ENCODE data around the gene H3-3A. TPM values are rescaled to one million over a fixed set of nuclear protein-coding genes. Genes with fewer than 3 reads are reported as not detected.

H3-3A gene
- total and polyA plus RNA-seq, 2 experiments from 2014 or later = 528 to 617 TPM

DNA sequence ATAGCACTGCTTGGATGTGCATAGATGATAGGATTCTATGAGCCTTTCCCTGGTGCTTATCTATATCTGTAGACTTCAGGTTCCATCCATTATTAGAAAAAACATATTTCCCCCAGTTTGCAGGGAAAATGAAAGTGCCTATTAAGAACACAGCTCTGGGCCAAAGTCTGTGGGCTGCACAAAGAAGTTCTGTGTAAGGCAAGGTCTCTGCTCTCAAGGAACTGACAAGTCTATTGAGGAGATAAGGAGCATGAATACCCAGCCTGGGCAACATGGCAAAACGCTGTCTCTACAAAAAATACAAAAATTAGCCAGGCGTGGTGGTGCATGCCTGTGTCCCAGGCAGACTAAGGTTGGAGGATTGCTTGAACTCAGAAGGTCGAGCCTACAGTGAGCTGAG is 41.1 kb upstream of the H3-3A start:
- H3K4me2 ChIP-seq = no peak overlapping the region
- H3K9me2 ChIP-seq (replicated peaks; ENCODE audit: insufficient read depth) = no peaks in the 10 kb centered on the region
- no peaks in the 10 kb centered on the region for H3K27me3 ChIP-seq
- no peaks in the 10 kb centered on the region for H3K79me2 ChIP-seq
- H3K4me3 ChIP-seq = no peak overlapping the region
- no peaks in the 10 kb centered on the region for H3K9me3 ChIP-seq (ENCODE audit: low read depth)
- H3K4me1 ChIP-seq (ENCODE audit: insufficient read depth) = no peaks in the 10 kb centered on the region
- no peak for DNase-seq (ENCODE audit: low spot score)
- no peaks in the 10 kb centered on the region for H4K20me1 ChIP-seq (ENCODE audit: insufficient read depth, poor library complexity, severe bottlenecking)
- H2AFZ ChIP-seq = no peak overlapping the region
- TF ChIP-seq EZH2 (IDR thresholded peaks at IDR 0.05; ENCODE audit: borderline replicate concordance) = no peak
- TF ChIP-seq, protein P1, sequence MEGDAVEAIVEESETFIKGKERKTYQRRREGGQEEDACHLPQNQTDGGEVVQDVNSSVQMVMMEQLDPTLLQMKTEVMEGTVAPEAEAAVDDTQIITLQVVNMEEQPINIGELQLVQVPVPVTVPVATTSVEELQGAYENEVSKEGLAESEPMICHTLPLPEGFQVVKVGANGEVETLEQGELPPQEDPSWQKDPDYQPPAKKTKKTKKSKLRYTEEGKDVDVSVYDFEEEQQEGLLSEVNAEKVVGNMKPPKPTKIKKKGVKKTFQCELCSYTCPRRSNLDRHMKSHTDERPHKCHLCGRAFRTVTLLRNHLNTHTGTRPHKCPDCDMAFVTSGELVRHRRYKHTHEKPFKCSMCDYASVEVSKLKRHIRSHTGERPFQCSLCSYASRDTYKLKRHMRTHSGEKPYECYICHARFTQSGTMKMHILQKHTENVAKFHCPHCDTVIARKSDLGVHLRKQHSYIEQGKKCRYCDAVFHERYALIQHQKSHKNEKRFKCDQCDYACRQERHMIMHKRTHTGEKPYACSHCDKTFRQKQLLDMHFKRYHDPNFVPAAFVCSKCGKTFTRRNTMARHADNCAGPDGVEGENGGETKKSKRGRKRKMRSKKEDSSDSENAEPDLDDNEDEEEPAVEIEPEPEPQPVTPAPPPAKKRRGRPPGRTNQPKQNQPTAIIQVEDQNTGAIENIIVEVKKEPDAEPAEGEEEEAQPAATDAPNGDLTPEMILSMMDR (IDR thresholded peaks at IDR 0.05; ENCODE audit: poor library complexity) = no peak
- TF ChIP-seq EZH2phosphoT487 (IDR thresholded peaks at IDR 0.05; ENCODE audit: low read depth, severe bottlenecking, unreplicated experiment) = no peak
- H3K27ac ChIP-seq = no peak overlapping the region
- no peaks in the 10 kb centered on the region for H3K36me3 ChIP-seq (replicated peaks; ENCODE audit: insufficient read depth, low read depth)
- 75% methylated on average over 3 of the region's 3 CpGs for WGBS (ENCODE audit: low lambda C conversion rate, missing lambda C conversion rate)

DNA sequence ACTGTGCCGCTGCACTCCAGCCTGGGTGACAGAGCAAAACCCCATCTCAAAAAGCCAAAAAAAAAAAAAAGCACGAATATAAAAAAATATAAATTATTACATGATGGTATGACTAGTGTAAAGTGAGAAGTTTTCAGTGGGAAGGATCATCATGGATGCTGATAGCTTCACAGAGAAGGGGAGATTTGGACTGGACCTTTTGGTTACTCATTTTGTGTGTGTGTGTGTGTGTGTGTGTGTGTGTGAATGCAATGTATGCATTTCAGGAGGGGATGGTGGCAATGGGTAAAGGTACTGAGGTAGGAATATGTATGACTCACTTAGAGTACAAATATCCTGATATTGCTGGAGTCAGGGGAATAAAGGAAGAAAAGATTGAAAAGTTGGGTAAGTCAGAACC is 40.7 kb upstream of the H3-3A start:
- DNase-seq (ENCODE audit: low spot score) = no peak
- H3K4me2 ChIP-seq = no peak overlapping the region
- H3K9me2 ChIP-seq (replicated peaks; ENCODE audit: insufficient read depth) = no peaks in the 10 kb centered on the region
- H3K27me3 ChIP-seq = no peaks in the 10 kb centered on the region
- WGBS (ENCODE audit: low lambda C conversion rate, missing lambda C conversion rate) = 85% methylated on average over 2 of the region's 2 CpGs
- H4K20me1 ChIP-seq (ENCODE audit: insufficient read depth, poor library complexity, severe bottlenecking) = no peaks in the 10 kb centered on the region
- TF ChIP-seq EZH2 (IDR thresholded peaks at IDR 0.05; ENCODE audit: borderline replicate concordance) = no peak
- TF ChIP-seq, protein P1 (IDR thresholded peaks at IDR 0.05; ENCODE audit: poor library complexity) = no peak
- no peak for TF ChIP-seq EZH2phosphoT487 (IDR thresholded peaks at IDR 0.05; ENCODE audit: low read depth, severe bottlenecking, unreplicated experiment)
- H3K4me1 ChIP-seq (ENCODE audit: insufficient read depth) = no peaks in the 10 kb centered on the region
- H3K36me3 ChIP-seq (replicated peaks; ENCODE audit: insufficient read depth, low read depth) = no peaks in the 10 kb centered on the region
- no peaks in the 10 kb centered on the region for H3K79me2 ChIP-seq
- no peak overlapping the region for H2AFZ ChIP-seq
- H3K27ac ChIP-seq = no peak overlapping the region
- H3K9me3 ChIP-seq (ENCODE audit: low read depth) = no peaks in the 10 kb centered on the region
- no peak overlapping the region for H3K4me3 ChIP-seq

DNA sequence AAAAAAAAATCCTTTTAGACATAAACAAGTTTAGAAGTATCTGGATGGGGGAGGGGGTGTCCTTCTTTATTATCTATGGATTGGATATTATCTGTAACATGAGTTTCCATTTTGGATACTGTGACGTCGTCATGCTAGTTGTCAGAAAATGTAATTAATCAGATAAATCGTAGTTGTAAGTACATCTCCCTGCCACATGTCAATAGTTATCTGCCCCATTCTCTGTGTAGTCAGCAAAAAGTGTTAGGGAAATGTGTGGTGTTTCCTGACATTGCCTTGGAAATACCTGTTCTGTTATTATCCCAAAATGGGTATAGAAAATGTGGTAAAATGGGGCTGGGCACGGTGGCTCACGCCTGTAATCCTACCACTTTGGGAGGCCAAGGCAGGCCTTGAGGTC is 38.8 kb upstream of the H3-3A start:
- H3K27me3 ChIP-seq = no peaks in the 10 kb centered on the region
- 94% methylated on average over 5 of the region's 5 CpGs for WGBS (ENCODE audit: low lambda C conversion rate, missing lambda C conversion rate)
- H3K4me1 ChIP-seq (ENCODE audit: insufficient read depth) = no peaks in the 10 kb centered on the region
- H3K9me3 ChIP-seq (ENCODE audit: low read depth) = no peaks in the 10 kb centered on the region
- H4K20me1 ChIP-seq (ENCODE audit: insufficient read depth, poor library complexity, severe bottlenecking) = no peaks in the 10 kb centered on the region
- H3K4me2 ChIP-seq = no peak overlapping the region
- H3K27ac ChIP-seq = no peak overlapping the region
- H3K4me3 ChIP-seq = no peak overlapping the region
- H3K36me3 ChIP-seq (replicated peaks; ENCODE audit: insufficient read depth, low read depth) = no peaks in the 10 kb centered on the region
- TF ChIP-seq EZH2 (IDR thresholded peaks at IDR 0.05; ENCODE audit: borderline replicate concordance) (no peak), EZH2phosphoT487 (IDR thresholded peaks at IDR 0.05; ENCODE audit: low read depth, severe bottlenecking, unreplicated experiment) (no peak)
- TF ChIP-seq, protein P1 (IDR thresholded peaks at IDR 0.05; ENCODE audit: poor library complexity) = no peak
- DNase-seq (ENCODE audit: low spot score) = no peak
- no peak overlapping the region for H2AFZ ChIP-seq
- no peaks in the 10 kb centered on the region for H3K79me2 ChIP-seq
- H3K9me2 ChIP-seq (replicated peaks; ENCODE audit: insufficient read depth) = no peaks in the 10 kb centered on the region

DNA sequence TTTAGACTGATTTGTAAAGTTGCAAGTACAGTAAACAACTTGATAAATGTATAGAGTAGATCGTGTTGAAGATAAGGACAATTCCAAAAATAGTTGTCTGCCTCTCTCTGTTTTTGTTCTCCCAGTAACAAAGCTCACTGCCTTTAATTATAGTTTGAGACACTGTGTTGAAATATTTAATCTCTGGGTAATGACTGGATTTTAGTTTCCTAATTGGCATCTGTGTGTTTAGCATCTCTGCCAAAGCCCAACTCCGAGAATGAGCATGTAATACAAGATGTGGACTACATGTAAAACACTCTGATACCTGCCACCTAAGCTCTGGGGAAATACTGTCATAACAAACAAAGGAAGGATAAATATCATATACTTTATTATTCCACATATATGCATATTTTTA is 35.7 kb upstream of the H3-3A start:
- Histone ChIP-seq H3K9me2 (replicated peaks; ENCODE audit: insufficient read depth) (no peaks in the 10 kb centered on the region), H3K36me3 (replicated peaks; ENCODE audit: insufficient read depth, low read depth) (no peaks in the 10 kb centered on the region), H3K27me3 (no peaks in the 10 kb centered on the region), H4K20me1 (ENCODE audit: insufficient read depth, poor library complexity, severe bottlenecking) (no peaks in the 10 kb centered on the region), H2AFZ (no peak overlapping the region), H3K9me3 (ENCODE audit: low read depth) (no peaks in the 10 kb centered on the region), H3K4me3 (no peak overlapping the region), H3K4me2 (no peak overlapping the region), H3K27ac (no peak overlapping the region), H3K4me1 (ENCODE audit: insufficient read depth) (peaks cover 4% of the 10 kb centered on the region), H3K79me2 (no peaks in the 10 kb centered on the region)
- 78% methylated on average over 2 of the region's 2 CpGs for WGBS (ENCODE audit: low lambda C conversion rate, missing lambda C conversion rate)
- DNase-seq (ENCODE audit: low spot score) = no peak
- TF ChIP-seq EZH2 (IDR thresholded peaks at IDR 0.05; ENCODE audit: borderline replicate concordance) (no peak), EZH2phosphoT487 (IDR thresholded peaks at IDR 0.05; ENCODE audit: low read depth, severe bottlenecking, unreplicated experiment) (no peak)
- TF ChIP-seq, protein P1 (IDR thresholded peaks at IDR 0.05; ENCODE audit: poor library complexity) = no peak
